ENCODE data around the gene POLD4. TPM values are rescaled to one million over a fixed set of nuclear protein-coding genes. Genes with fewer than 3 reads are reported as not detected.

The POLD4 gene
- total RNA-seq, 2 experiments from 2014 or later, result 153 to 171 TPM

GRCh38 chr11:67309661-67310061, 43.7 kb downstream of the POLD4 start:
- TF ChIP-seq CTCF (conservative IDR thresholded peaks at IDR 0.05; ENCODE audit: low read length), result no peak
- no peak for TF ChIP-seq EZH2phosphoT487 (IDR thresholded peaks at IDR 0.05; ENCODE audit: borderline replicate concordance, low read depth, low read length)
- POLR2A ChIA-PET, result interaction anchor here (1.1 kb wide), 1 partner anchor 16 kb away, joined by 3 read pairs; no protein-coding TSS in a partner anchor
- intact Hi-C loops (cut with micrococcal nuclease; ENCODE audit: unreplicated experiment), result no loop called here
- Histone ChIP-seq H3K9me3 (ENCODE audit: low read length) (no peaks in the 10 kb centered on the region), H4K20me1 (ENCODE audit: insufficient read depth, low read length) (no peaks in the 10 kb centered on the region), H3K27ac (ENCODE audit: low read depth, low read length, poor library complexity, severe bottlenecking) (no peak overlapping the region), H3K9me2 (ENCODE audit: insufficient read depth, low read length) (no peaks in the 10 kb centered on the region), H3K4me3 (ENCODE audit: low read depth, low read length, poor library complexity, severe bottlenecking) (no peak overlapping the region), H2AFZ (ENCODE audit: low read length) (no peak overlapping the region), H3K4me1 (ENCODE audit: insufficient read depth, low read length, poor library complexity, severe bottlenecking) (no peaks in the 10 kb centered on the region), H3K4me2 (ENCODE audit: low read length) (no peak overlapping the region), H3K36me3 (ENCODE audit: insufficient read depth, low read length) (peaks cover 45% of the 10 kb centered on the region), H3K79me2 (ENCODE audit: insufficient read depth, low read depth, low read length) (no peaks in the 10 kb centered on the region)
- DNase-seq (ENCODE audit: low spot score), result no peak
- CTCF ChIA-PET (ENCODE audit: unreplicated experiment), result no interaction called here
- no TSS peak for BruUV-seq (replicated peaks)

DNA sequence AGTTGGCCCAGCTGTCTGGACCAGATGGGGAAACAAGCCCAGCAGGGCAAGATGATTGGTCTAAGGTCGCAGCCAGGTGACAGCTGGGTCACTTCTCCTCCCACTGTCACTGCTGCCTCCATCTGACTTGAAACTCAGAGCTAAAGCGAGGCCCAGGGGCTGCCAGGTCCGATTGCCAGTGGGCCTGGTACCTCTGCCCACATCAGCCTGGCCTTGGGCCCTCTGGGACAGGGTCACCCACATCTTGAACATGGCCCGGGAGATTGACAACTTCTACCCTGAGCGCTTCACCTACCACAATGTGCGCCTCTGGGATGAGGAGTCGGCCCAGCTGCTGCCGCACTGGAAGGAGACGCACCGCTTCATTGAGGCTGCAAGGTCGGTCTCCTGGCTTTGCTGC, 44.2 kb downstream of the POLD4 start:
- CTCF ChIA-PET (ENCODE audit: unreplicated experiment), result no interaction called here

More for the DNA sequence above, 44.2 kb downstream of the POLD4 start:
- intact Hi-C loops (cut with micrococcal nuclease; ENCODE audit: unreplicated experiment), result no loop called here
- H3K79me2 ChIP-seq (ENCODE audit: insufficient read depth, low read depth, low read length), result no peaks in the 10 kb centered on the region
- no peaks in the 10 kb centered on the region for H4K20me1 ChIP-seq (ENCODE audit: insufficient read depth, low read length)
- H3K36me3 ChIP-seq (ENCODE audit: insufficient read depth, low read length), result peaks cover 46% of the 10 kb centered on the region
- POLR2A ChIA-PET, result interaction anchor here (1.1 kb wide), 1 partner anchor 16 kb away, joined by 3 read pairs; no protein-coding TSS in a partner anchor
- no peaks in the 10 kb centered on the region for H3K9me2 ChIP-seq (ENCODE audit: insufficient read depth, low read length)
- BruUV-seq (replicated peaks), result no TSS peak
- H3K4me3 ChIP-seq (ENCODE audit: low read depth, low read length, poor library complexity, severe bottlenecking), result no peak overlapping the region
- TF ChIP-seq CTCF (conservative IDR thresholded peaks at IDR 0.05; ENCODE audit: low read length) (no peak), EZH2phosphoT487 (IDR thresholded peaks at IDR 0.05; ENCODE audit: borderline replicate concordance, low read depth, low read length) (no peak)
- H3K27ac ChIP-seq (ENCODE audit: low read depth, low read length, poor library complexity, severe bottlenecking), result no peak overlapping the region
- no peaks in the 10 kb centered on the region for H3K4me1 ChIP-seq (ENCODE audit: insufficient read depth, low read length, poor library complexity, severe bottlenecking)
- no peak overlapping the region for H3K4me2 ChIP-seq (ENCODE audit: low read length)
- no peak overlapping the region for H2AFZ ChIP-seq (ENCODE audit: low read length)
- no peaks in the 10 kb centered on the region for H3K9me3 ChIP-seq (ENCODE audit: low read length)
- no peak for DNase-seq (ENCODE audit: low spot score)
